ENCODE results near the gene TUBE1. TPM values are rescaled to one million over a fixed set of nuclear protein-coding genes. Genes with fewer than 3 reads are reported as not detected.

TUBE1 gene
- total and polyA plus RNA-seq, 10 of the 15 experiments (the other 5 are each of a cell fraction or from before 2014, with no cell fraction given) = 6.3 to 25.2 (median 13.6) TPM

DNA sequence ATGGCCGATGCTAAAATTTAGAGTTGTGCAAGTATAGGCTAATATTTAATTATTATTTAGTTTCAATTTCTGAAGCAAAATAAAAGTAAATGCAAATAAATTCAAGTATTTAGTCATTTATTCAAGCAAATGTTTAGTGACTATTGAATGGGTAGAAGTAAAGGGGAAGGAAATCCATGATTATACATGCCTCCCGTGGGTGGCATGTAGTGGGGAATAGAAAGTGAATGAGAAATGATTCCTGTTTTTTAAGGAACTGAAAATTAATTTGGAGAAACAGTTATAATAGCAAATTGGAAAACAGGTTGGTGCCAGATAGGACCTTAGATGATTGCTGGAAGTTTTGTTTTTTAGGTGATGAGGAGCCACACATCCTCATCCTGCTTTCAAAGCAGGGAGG lies 35.5 kb upstream of the TUBE1 start:
- ATAC-seq (no peak), DNase-seq (ENCODE audit: low read depth, low spot score) (no peak), FAIRE-seq (no peak)
- in situ Hi-C loops (cut with MboI) (no loop called here), intact Hi-C loops (cut with micrococcal nuclease; ENCODE audit: unreplicated experiment) (no loop called here)
- no peaks in the 10 kb centered on the region for H4K20me1 ChIP-seq (ENCODE audit: control insufficient read depth, insufficient read depth)
- no TSS peak for BruUV-seq (replicated peaks)
- ChIA-PET RAD21 (ENCODE audit: unreplicated experiment) (no interaction called here), CTCF (interaction anchor here (0.9 kb wide), 1 partner anchor 39 kb away, joined by 3 read pairs; no protein-coding TSS in a partner anchor), POLR2A (no interaction called here), SMC1A (ENCODE audit: uncharacterized antibody, unreplicated experiment) (no interaction called here)
- no peak overlapping the region for H2AFZ ChIP-seq (ENCODE audit: control insufficient read depth, low read depth, low read length)
- no peak overlapping the region for H3K27ac ChIP-seq (ENCODE audit: control insufficient read depth, insufficient read depth)
- H3K4me3 ChIP-seq = no peak overlapping the region
- H3K9me3 ChIP-seq (replicated peaks; ENCODE audit: control insufficient read depth, insufficient read depth, low read length) = no peaks in the 10 kb centered on the region
- no peaks in the 10 kb centered on the region for H3K4me1 ChIP-seq (ENCODE audit: control insufficient read depth, insufficient read depth, low read length)
- no peaks in the 10 kb centered on the region for H3K27me3 ChIP-seq (replicated peaks in 1 of 2; ENCODE audit: control insufficient read depth in 2 of 2, insufficient read depth in 2 of 2, low read length in 1 of 2)
- no peaks in the 10 kb centered on the region for H3K79me2 ChIP-seq (ENCODE audit: control insufficient read depth, insufficient read depth, low read length)
- 47% methylated on average over 2 of the region's 2 CpGs for WGBS (ENCODE audit: insufficient coverage, insufficient replicate concordance, low lambda C conversion rate, missing lambda C conversion rate)
- H3K9ac ChIP-seq (ENCODE audit: control insufficient read depth, insufficient read depth, low read length) = no peak overlapping the region
- TF ChIP-seq TCF3 (IDR thresholded peaks at IDR 0.05; ENCODE audit: borderline replicate concordance, insufficient read depth, low read depth, low read length) (no peak), MTA3 (IDR thresholded peaks at IDR 0.05; ENCODE audit: borderline replicate concordance, low read length) (no peak), EZH2 (IDR thresholded peaks at IDR 0.05; ENCODE audit: borderline replicate concordance, control insufficient read depth, low read depth, low read length) (no peak), HDAC2 (IDR thresholded peaks at IDR 0.05) (no peak), KAT2A (conservative IDR thresholded peaks at IDR 0.05; ENCODE audit: control insufficient read depth, low read depth, low read length) (no peak), NFYA (IDR thresholded peaks at IDR 0.05; ENCODE audit: borderline replicate concordance, low read depth, low read length) (no peak), RCOR1 (conservative IDR thresholded peaks at IDR 0.05; ENCODE audit: low read depth, low read length) (no peak), ZNF207 (IDR thresholded peaks at IDR 0.05; ENCODE audit: borderline replicate concordance) (no peak)
- no peak overlapping the region for H3K4me2 ChIP-seq (ENCODE audit: control insufficient read depth, insufficient read depth)
- H3K36me3 ChIP-seq (ENCODE audit: control insufficient read depth in 2 of 2, insufficient read depth in 2 of 2, low read length in 1 of 2) = no peaks in the 10 kb centered on the region

DNA sequence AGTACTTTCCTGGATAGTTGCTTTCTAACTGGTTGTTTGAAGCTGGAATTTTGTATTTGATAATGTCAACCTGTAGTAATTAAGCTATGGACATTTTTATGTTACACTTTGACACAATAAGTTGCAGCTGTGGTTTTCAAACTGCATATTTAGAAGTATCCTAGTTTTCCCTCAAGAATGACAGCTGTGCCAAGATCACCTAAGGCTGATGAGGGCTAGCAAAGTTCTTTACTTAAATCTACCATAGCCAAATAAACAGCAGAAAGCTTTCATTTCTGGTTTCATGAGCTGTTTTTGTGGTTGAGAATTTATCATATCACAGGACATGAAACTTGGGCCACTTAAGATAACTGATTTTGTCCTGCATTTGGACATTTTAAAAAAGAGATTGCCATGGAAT lies 30.8 kb upstream of the TUBE1 start:
- CTCF ChIA-PET = interaction anchor here (1.2 kb wide), 1 partner anchor 45 kb away, joined by 3 read pairs; no protein-coding TSS in a partner anchor
- SMC1A ChIA-PET (ENCODE audit: uncharacterized antibody, unreplicated experiment) = no interaction called here
- Histone ChIP-seq H4K20me1 (ENCODE audit: control insufficient read depth, insufficient read depth) (no peaks in the 10 kb centered on the region), H3K4me2 (ENCODE audit: control insufficient read depth, insufficient read depth) (no peak overlapping the region), H3K4me1 (ENCODE audit: control insufficient read depth, insufficient read depth, low read length) (no peaks in the 10 kb centered on the region), H2AFZ (ENCODE audit: control insufficient read depth, low read depth, low read length) (no peak overlapping the region), H3K9me3 (replicated peaks; ENCODE audit: control insufficient read depth, insufficient read depth, low read length) (no peaks in the 10 kb centered on the region), H3K27ac (ENCODE audit: control insufficient read depth, insufficient read depth) (no peak overlapping the region), H3K36me3 (ENCODE audit: control insufficient read depth in 2 of 2, insufficient read depth in 2 of 2, low read length in 1 of 2) (no peaks in the 10 kb centered on the region), H3K79me2 (ENCODE audit: control insufficient read depth, insufficient read depth, low read length) (no peaks in the 10 kb centered on the region), H3K27me3 (replicated peaks in 1 of 2; ENCODE audit: control insufficient read depth in 2 of 2, insufficient read depth in 2 of 2, low read length in 1 of 2) (no peaks in the 10 kb centered on the region; a peak in 2 of 4 replicates), H3K4me3 (no peak overlapping the region), H3K9ac (ENCODE audit: control insufficient read depth, insufficient read depth, low read length) (no peak overlapping the region)
- DNase-seq (ENCODE audit: low read depth, low spot score) (no peak), ATAC-seq (no peak), FAIRE-seq (no peak)
- RAD21 ChIA-PET (ENCODE audit: unreplicated experiment) = no interaction called here
- in situ Hi-C loops (cut with MboI) (no loop called here), intact Hi-C loops (cut with micrococcal nuclease; ENCODE audit: unreplicated experiment) (no loop called here)
- no TSS peak for BruUV-seq (replicated peaks)
- POLR2A ChIA-PET = no interaction called here
- no peak for TF ChIP-seq RAD51 (IDR thresholded peaks at IDR 0.05)
- TF ChIP-seq, protein P1, sequence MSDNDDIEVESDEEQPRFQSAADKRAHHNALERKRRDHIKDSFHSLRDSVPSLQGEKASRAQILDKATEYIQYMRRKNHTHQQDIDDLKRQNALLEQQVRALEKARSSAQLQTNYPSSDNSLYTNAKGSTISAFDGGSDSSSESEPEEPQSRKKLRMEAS (IDR thresholded peaks at IDR 0.05; ENCODE audit: low read depth, low read length) = no peak
- TF ChIP-seq POU2F2 (IDR thresholded peaks at IDR 0.05; ENCODE audit: borderline replicate concordance, low read depth, low read length) = no peak
- TF ChIP-seq, protein P2, sequence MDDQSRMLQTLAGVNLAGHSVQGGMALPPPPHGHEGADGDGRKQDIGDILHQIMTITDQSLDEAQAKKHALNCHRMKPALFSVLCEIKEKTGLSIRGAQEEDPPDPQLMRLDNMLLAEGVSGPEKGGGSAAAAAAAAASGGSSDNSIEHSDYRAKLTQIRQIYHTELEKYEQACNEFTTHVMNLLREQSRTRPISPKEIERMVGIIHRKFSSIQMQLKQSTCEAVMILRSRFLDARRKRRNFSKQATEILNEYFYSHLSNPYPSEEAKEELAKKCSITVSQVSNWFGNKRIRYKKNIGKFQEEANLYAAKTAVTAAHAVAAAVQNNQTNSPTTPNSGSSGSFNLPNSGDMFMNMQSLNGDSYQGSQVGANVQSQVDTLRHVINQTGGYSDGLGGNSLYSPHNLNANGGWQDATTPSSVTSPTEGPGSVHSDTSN (IDR thresholded peaks at IDR 0.05; ENCODE audit: insufficient replicate concordance, low read depth, low read length) = no peak
- no peak for TF ChIP-seq GABPA (IDR thresholded peaks at IDR 0.05; ENCODE audit: low read depth)
- no peak for TF ChIP-seq CHD2 (IDR thresholded peaks at IDR 0.05; ENCODE audit: borderline replicate concordance, low read depth, low read length)
- TF ChIP-seq YBX1 (IDR thresholded peaks at IDR 0.05) = no peak
- TF ChIP-seq, protein P3, sequence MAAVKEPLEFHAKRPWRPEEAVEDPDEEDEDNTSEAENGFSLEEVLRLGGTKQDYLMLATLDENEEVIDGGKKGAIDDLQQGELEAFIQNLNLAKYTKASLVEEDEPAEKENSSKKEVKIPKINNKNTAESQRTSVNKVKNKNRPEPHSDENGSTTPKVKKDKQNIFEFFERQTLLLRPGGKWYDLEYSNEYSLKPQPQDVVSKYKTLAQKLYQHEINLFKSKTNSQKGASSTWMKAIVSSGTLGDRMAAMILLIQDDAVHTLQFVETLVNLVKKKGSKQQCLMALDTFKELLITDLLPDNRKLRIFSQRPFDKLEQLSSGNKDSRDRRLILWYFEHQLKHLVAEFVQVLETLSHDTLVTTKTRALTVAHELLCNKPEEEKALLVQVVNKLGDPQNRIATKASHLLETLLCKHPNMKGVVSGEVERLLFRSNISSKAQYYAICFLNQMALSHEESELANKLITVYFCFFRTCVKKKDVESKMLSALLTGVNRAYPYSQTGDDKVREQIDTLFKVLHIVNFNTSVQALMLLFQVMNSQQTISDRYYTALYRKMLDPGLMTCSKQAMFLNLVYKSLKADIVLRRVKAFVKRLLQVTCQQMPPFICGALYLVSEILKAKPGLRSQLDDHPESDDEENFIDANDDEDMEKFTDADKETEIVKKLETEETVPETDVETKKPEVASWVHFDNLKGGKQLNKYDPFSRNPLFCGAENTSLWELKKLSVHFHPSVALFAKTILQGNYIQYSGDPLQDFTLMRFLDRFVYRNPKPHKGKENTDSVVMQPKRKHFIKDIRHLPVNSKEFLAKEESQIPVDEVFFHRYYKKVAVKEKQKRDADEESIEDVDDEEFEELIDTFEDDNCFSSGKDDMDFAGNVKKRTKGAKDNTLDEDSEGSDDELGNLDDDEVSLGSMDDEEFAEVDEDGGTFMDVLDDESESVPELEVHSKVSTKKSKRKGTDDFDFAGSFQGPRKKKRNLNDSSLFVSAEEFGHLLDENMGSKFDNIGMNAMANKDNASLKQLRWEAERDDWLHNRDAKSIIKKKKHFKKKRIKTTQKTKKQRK (IDR thresholded peaks at IDR 0.05; ENCODE audit: low read depth, low read length) = no peak

Measured in GM12878 (cell line).